HepG2 (cell line): Measurements from ENCODE around the gene ZNF605. TPM values are rescaled to one million over a fixed set of nuclear protein-coding genes. Genes with fewer than 3 reads are reported as not detected.
A peak's percentile ranks its signal among the peaks of the same experiment; 100 is the strongest.

Source experiments
- DNMT1 ChIP-seq: sonication (generic); formaldehyde crosslinking; IDR thresholded peaks from 2 replicates; pipeline ENCODE4 v1.5.1; 2020; ENCODE audit warnings: mild to moderate bottlenecking, missing genetic modification reagents
- FOSL2 ChIP-seq: sonication (generic); formaldehyde crosslinking; IDR thresholded peaks from 2 replicates; pipeline ENCODE4 v1.4.0; 2020; ENCODE audit warnings: missing genetic modification reagents
- NFE2L1 ChIP-seq: sonication (generic); formaldehyde crosslinking; IDR thresholded peaks from 2 replicates; pipeline ENCODE4 v1.4.0; 2020; ENCODE audit warnings: missing genetic modification reagents, mild to moderate bottlenecking, borderline replicate concordance
- PAWR ChIP-seq: sonication (generic); formaldehyde crosslinking; IDR thresholded peaks from 2 replicates; pipeline ENCODE4 v1.4.0; 2020; ENCODE audit warnings: missing genetic modification reagents, mild to moderate bottlenecking, borderline replicate concordance
- TAF1 ChIP-seq: sonication (generic); formaldehyde crosslinking; IDR thresholded peaks from 2 replicates; pipeline ENCODE4 v1.4.0; 2020; ENCODE audit warnings: missing genetic modification reagents
- XRCC5 ChIP-seq: fragments of 200-400 bp; formaldehyde crosslinking; optimal IDR thresholded peaks from 2 replicates; pipeline ENCODE3; 2017; ENCODE audit warnings: mild to moderate bottlenecking, low read length
- ZFP37 ChIP-seq: sonication (generic); formaldehyde crosslinking; IDR thresholded peaks from 2 replicates; pipeline ENCODE4 v1.4.0; 2020; ENCODE audit warnings: missing genetic modification reagents, borderline replicate concordance
- ZNF264 ChIP-seq: sonication (generic); formaldehyde crosslinking; IDR thresholded peaks from 2 replicates; pipeline ENCODE4 v1.4.0; 2020; ENCODE audit warnings: missing genetic modification reagents
- polyA plus RNA-seq, 8 experiments: library from polyadenylated mRNA; depleted of rRNA in 3 of 8; stranded (reverse) in 7 of 8; unstranded in 1 of 8; fragments of >200 nt; fragmentation: Illumina TruSeq in 4 of 8; extraction: Trizol in 4 of 8; gene quantifications; 2 replicates each; pipeline versions ENCODE4 v1.2.1 to v1.2.3, GENCODE V29; 2011 to 2016; ENCODE audit warnings: low read depth in 4 of 8, missing spikeins in 1 of 8, mixed read lengths in 1 of 8; ENCODE audit not compliant: insufficient read depth in 1 of 8
- total RNA-seq, 5 experiments: library from RNA; depleted of rRNA; stranded (reverse); fragments of >200 nt; fragmentation: Illumina TruSeq; extraction: Trizol; gene quantifications; 2 replicates each; pipeline ENCODE4 v1.2.3, GENCODE V29; 2016; ENCODE audit warnings: low read depth in 1 of 5
- TF ChIP-seq, protein P1 (sequence below): sonication (generic); formaldehyde crosslinking; IDR thresholded peaks from 2 replicates; pipeline ENCODE4 v1.4.0; 2020; ENCODE audit warnings: mild to moderate bottlenecking, missing genetic modification reagents, borderline replicate concordance
- TF ChIP-seq, protein P2 (sequence below): sonication (generic); formaldehyde crosslinking; IDR thresholded peaks from 2 replicates; pipeline ENCODE4 v1.8.1; 2023; ENCODE audit warnings: missing genetic modification reagents, inconsistent platforms, borderline replicate concordance

Gene ZNF605
- total and polyA plus RNA-seq, 2 of the 13 experiments (the other 11 are each of a cell fraction or from before 2014, with no cell fraction given): 6.7 to 6.8 TPM

DNA sequence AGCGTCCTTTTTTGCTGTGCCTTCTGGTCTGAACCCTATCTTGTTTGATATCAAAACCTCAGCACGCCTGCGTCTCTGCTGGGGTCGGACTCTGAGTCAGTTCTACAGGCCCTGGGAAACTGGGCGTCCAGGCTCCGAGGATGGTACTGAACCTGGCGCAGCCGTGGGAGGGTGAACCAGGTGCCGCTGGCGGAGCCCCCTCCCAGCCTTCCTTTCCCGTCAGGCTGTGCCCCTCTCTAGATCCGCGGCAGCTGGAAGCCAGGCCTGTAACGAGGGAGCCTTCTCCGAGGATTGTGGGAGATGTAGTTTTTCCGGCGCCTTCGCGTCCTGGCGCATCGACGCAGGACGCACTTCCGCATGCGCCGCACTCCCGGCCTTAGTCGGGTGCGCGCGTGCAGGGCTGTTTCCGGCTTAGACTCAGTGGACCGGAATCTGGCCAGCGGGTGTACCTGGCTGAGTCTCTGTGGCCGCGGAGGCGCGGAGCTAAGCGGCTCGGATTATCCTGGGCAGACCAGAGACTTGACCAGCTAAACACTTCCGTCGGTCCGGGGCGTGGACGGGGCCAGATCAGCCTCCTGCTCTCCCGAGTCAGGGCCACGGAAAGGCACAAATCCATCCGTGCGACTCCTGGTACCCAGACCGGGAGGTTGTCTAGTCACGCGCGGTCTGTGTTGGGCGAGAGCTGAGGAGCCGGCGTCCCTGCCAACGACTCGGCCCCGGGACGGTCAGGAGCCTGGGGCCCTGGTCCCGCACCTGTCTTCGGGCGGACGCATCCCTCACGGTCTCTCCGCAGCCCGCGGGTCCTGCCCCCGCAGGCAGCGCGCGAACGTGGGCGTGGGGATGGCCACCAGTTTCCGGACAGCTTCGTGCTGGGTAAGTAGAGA lies 30.1 kb upstream of the ZNF605 start, which contains the start of gene ZNF26 (continued):
- TF ChIP-seq, protein P1, sequence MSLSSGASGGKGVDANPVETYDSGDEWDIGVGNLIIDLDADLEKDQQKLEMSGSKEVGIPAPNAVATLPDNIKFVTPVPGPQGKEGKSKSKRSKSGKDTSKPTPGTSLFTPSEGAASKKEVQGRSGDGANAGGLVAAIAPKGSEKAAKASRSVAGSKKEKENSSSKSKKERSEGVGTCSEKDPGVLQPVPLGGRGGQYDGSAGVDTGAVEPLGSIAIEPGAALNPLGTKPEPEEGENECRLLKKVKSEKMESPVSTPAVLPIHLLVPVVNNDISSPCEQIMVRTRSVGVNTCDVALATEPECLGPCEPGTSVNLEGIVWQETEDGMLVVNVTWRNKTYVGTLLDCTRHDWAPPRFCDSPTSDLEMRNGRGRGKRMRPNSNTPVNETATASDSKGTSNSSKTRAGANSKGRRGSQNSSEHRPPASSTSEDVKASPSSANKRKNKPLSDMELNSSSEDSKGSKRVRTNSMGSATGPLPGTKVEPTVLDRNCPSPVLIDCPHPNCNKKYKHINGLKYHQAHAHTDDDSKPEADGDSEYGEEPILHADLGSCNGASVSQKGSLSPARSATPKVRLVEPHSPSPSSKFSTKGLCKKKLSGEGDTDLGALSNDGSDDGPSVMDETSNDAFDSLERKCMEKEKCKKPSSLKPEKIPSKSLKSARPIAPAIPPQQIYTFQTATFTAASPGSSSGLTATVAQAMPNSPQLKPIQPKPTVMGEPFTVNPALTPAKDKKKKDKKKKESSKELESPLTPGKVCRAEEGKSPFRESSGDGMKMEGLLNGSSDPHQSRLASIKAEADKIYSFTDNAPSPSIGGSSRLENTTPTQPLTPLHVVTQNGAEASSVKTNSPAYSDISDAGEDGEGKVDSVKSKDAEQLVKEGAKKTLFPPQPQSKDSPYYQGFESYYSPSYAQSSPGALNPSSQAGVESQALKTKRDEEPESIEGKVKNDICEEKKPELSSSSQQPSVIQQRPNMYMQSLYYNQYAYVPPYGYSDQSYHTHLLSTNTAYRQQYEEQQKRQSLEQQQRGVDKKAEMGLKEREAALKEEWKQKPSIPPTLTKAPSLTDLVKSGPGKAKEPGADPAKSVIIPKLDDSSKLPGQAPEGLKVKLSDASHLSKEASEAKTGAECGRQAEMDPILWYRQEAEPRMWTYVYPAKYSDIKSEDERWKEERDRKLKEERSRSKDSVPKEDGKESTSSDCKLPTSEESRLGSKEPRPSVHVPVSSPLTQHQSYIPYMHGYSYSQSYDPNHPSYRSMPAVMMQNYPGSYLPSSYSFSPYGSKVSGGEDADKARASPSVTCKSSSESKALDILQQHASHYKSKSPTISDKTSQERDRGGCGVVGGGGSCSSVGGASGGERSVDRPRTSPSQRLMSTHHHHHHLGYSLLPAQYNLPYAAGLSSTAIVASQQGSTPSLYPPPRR: no peak; the same call in 1 of the 2 replicates
- TF ChIP-seq, protein P2, sequence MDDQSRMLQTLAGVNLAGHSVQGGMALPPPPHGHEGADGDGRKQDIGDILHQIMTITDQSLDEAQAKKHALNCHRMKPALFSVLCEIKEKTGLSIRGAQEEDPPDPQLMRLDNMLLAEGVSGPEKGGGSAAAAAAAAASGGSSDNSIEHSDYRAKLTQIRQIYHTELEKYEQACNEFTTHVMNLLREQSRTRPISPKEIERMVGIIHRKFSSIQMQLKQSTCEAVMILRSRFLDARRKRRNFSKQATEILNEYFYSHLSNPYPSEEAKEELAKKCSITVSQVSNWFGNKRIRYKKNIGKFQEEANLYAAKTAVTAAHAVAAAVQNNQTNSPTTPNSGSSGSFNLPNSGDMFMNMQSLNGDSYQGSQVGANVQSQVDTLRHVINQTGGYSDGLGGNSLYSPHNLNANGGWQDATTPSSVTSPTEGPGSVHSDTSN: no peak
- TF ChIP-seq DNMT1 (CRISPR knock-in tag): no peak
- TF ChIP-seq ZFP37 (CRISPR knock-in tag): no peak
- peak; percentile 98 for TF ChIP-seq ZNF264 (CRISPR knock-in tag)
- TF ChIP-seq XRCC5: peak; percentile 73
- no peak for TF ChIP-seq PAWR (CRISPR knock-in tag)
- peak; percentile 65 for TF ChIP-seq FOSL2 (CRISPR knock-in tag)
- TF ChIP-seq NFE2L1 (CRISPR knock-in tag): no peak
- peak; percentile 82 for TF ChIP-seq TAF1 (CRISPR knock-in tag)
